ENCODE data around the gene ADAMTS12.
A peak's percentile ranks its signal among the peaks of the same experiment; 100 is the strongest.
"Not testable (repeated sequence)": the region's sequence is repeated elsewhere in the genome, so short reads cannot be mapped to it uniquely, and the experiment has no call there.

The ADAMTS12 gene

DNA sequence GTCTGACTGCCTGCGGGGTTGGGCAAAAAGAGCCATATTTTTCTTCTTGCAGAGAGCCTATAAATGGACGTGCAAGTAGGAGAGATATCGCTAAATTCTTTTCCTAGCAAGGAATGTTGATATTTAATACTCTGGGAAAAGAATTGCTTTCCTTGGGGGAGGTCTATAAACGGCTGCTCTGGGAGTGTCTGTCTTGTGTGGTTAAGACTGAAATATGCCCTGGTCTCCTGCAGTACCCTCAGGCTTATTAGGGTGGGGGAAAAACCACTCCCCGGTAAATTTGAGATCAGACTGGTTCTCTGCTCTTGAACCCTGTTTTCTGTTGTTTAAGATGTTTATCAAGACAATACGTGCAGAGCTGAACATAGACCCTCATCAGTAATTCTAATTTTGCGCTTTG is 14.5 kb upstream of the ADAMTS12 start:
- not testable (repeated sequence) for DNase-seq

GRCh38 chr5:33905381-33905780 is 13.6 kb upstream of the ADAMTS12 start:
- no peak for DNase-seq

DNA sequence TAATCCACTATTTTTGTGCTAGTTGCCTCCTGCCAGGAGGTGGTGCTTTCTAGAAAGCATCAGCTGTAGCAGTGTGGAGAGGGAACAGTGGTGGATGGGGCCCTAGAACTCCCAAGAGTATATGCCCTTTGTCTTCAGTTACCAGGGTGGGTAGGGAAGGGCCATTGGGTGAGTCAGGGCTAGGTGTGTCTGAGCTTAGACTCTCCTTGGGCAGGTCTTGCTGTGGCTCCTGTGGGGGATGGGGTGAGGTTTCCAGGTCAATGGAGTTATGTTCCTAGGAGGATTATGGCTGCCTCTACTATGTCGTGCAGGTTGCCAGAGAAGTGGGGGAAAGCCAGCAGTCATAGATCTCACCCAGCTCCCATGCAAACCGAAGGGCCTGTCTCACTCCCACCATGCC is 11.3 kb upstream of the ADAMTS12 start:
- no peak for DNase-seq

DNA sequence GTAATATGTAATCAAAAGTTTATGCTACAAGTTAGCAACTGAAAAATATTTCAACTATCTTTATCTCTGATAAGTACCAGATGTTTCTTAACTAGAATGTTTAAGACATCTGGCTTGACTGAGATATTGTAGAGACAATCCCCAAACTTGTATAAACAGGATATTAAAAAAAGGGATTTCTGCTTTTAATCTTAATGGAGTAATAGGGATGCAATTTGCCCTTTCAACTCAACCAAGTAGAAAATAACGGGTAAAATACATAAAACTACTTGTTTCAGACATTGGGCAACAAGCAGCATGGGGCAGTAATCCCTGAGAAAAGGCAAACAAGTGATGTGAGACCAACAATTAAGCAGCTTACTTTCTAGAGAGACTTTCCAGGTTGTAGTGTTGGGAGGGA is 9.4 kb upstream of the ADAMTS12 start:
- no peak for DNase-seq

DNA sequence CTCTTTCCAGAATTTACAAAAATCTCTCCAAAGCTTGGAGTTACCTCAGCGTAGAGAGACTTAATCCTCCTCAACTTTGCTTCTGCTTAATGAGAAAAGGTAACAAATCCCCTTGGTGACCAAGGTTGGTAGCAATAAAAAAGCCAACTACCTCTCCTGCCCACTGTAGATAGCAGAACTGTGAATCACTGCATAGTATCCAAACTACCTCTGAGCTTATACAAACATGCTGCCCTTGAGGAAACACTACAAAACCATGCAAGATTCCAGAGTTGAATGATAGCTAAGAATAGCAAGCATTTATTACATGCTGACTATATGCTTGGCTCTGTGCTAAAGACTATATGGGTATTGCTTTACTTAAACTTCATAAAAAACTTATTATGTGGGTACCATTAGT is 2.8 kb upstream of the ADAMTS12 start:
- no peak for DNase-seq

DNA sequence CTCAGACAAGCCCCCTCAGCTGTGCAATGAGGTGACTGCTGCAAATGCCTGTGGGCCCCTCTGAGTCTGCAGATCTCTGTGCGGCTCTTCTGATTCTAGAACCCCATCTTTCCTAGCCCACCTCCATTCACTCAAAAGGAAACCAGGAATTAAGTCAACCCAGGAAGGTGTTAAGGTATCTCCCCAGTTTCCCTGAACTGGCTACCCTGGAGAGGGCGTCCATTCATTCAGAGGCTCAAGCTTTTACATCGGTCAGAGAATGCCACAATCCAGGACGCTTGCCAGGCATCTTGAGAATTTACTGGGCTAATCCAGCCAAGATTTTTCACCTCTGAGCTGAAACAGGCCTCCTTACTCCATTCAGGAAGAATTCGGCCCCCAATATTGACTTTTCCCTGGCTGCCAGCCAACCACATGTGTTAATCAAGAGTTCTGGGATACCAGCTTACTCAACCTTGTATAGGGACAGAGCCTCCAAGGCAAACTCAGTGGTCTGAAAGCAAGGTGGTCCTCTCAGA is 889 bp upstream of the ADAMTS12 start:
- DNase-seq, result no peak

DNA sequence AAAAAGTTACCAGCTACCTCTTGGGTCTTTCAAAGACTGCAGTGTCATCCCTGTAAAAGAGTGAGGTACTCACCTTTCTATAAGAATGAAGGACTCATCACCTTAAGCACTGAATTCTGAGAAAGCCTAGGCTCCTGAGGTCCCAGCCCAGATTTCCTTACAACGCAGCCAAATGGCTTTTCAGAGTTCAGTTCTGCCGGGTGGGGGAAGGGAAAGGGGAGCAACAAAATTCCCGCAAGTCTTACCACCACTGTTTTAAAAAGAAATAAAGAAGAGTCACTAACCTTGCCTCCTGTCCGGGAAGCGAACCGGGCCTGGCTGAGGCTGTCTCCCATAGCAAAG is 373 bp downstream of the ADAMTS12 start:
- DNase-seq, result no peak

DNA sequence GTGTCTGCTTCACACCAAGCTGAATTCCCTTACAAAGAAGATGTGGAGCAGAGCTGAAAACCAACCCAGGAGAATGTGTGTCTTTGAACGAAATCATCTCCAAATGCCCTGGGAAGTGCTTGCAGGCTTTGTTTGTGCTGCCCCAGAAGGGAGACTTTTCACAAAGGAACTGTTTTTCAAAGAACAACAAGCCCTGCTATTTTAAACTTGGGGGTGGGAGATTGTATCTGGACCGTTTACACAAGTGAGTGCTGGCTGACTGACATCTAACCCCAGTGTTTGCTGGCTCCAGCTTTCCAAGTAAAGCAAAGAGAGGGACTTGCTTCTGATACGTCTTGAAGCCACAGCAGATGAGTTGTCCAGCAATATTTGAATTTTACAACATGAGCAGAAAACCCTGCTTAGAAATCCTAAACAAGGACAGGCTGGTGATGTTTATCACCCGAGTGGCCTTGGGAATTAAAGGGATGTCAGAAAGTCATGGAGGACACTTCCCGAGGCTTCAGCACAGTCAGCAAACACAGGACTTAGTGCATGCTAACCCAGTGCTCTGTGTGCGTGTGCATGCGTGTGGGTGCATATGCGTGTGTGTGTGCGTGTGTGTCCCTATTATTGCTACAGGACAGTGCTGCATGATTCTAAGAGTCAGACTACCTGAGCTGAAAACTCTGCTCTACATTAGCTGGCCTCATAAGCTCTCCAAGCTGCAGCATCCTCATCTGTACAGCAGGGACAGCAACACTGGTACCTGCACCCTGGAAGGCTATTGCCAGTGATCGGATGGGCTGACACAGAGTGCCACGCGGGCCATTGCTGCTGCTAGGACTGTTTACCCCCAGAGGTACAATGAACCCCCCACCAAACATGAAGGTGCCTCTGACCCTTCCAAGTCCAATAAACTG is 1.4 kb downstream of the ADAMTS12 start:
- DNase-seq, result no peak

- no peak for DNase-seq
Observed at GRCh38 chr5:33888587-33888986, 3.2 kb downstream of the ADAMTS12 start.

DNA sequence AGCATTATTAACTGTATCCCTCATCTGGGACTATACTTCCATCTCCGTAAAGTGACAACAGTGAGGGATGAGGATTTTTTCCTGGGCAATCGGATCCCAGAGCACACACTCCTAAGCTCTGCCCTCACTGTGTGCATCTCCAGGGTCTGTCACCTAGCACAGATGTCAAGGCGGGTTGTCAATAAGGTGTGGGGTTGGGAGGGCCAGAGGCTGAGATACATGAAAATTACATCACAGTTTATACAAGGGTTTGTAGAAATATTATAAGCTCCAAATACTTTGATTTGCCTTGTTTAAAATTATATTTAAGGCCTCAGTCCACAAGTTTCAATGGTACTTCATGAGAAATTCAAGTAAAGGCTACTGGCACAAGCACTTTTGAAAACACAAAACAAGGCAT is 4.5 kb downstream of the ADAMTS12 start:
- DNase-seq, result no peak

GRCh38 chr5:33886283-33886682 is 5.5 kb downstream of the ADAMTS12 start:
- DNase-seq, result no peak

DNA sequence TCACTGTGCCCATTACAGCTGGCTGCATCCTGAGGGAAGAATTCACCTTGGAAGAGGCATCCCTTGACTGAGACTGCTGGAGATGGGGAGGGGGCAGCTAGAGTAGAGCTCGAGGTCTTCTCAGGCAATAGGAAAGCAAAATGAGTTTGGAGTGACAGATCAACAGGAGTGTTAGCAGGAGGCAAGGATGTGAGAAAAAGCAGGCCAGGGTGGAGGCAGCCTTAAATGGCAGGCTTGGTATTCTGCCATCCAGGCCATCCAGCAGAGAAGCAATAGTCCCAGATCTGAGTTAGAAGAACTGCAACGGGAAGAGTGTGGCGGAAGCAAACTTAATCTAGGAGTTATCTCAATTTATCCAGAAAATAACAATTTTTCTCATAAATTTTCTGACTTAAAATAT is 6.1 kb downstream of the ADAMTS12 start:
- DNase-seq, result no peak

DNA sequence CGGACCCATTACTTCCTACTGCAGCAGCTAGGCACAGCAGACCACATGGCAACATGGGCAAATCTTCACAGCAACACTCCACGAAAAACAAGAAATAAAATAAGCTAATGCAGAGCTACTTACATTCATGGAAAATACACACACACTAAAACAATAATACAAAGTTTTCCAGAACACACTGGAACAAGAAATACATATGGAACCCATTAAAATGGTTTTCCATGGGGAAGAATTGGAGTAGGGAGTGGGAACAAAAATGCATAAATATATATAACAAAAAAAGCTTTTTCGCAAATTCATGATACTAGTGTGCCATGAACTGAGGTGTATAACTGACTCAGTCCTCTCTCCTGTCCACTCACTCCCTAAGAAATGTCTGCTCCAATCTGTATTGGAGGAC is 8.3 kb downstream of the ADAMTS12 start:
- DNase-seq, result no peak

DNA sequence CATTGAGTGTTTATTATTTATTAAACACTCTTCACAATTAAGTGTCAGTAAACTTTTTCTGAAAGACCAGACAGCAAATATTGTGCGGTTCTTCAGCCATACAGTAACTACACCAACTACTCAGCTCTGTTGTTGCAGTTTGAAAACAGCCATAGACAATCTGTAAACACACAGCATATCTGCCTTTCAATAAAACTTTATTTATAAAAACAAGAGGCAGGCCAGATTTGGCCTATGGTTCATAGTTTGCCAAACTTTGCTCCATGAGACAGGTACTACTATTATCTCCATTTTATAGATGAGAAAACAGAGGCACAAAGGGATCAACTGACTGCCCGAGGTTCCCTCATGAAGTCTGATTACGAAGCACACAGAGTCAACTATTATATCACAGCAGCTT is 11.5 kb downstream of the ADAMTS12 start:
- DNase-seq, result no peak

GRCh38 chr5:33877449-33877848 is 14.3 kb downstream of the ADAMTS12 start:
- DNase-seq, result no peak

DNA sequence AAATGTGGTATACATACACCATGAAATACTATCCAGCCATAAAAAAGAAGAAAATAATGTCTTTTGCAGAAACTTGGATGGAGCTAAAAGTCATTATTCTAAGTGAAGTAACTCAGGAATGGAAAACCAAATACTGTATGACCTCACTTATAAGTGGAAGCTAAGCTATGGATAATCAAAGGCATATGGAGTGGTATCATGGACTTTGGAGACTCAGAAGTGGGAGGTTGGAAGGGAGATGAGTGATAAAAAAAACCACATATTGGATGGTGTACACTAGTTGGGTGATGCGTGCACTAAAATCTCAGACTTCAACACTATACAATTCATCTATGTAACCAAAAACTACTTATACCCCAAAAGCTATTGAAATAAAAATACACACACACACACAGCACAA is 24.5 kb downstream of the ADAMTS12 start:
- no peak for DNase-seq

GRCh38 chr5:33859177-33859576 is 32.6 kb downstream of the ADAMTS12 start:
- not testable (repeated sequence) for DNase-seq

DNA sequence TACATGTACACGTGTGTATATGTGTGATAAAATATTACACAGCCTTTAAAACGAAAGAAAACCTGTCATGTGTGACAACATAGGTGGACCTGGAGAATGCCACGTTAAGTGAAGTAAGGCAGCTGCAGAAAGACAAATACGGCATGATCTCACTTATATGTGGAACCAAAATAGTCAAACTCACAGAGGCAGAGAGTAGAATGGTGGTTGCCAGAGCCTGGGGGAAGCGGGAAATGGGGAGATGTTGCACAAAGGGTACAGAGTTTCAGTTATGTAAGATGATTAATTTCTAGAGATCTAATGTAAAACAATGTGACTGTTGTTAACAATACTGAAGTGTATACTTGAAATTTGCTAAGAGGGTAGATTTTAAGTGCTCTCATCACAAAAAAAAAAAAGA is 34.8 kb downstream of the ADAMTS12 start:
- no peak for DNase-seq

GRCh38 chr5:33855396-33855795 is 36.4 kb downstream of the ADAMTS12 start:
- DNase-seq, result no peak

- no peak for DNase-seq
Observed at GRCh38 chr5:33854733-33855151, 37.0 kb downstream of the ADAMTS12 start.

GRCh38 chr5:33852837-33853236 is 39.0 kb downstream of the ADAMTS12 start:
- DNase-seq, result no peak

GRCh38 chr5:33852319-33852718 is 39.5 kb downstream of the ADAMTS12 start:
- no peak for DNase-seq

GRCh38 chr5:33850100-33850594 is 41.6 kb downstream of the ADAMTS12 start:
- DNase-seq, result peak in 3 of 4 experiments; percentile 4 to 9 (median 6)

DNA sequence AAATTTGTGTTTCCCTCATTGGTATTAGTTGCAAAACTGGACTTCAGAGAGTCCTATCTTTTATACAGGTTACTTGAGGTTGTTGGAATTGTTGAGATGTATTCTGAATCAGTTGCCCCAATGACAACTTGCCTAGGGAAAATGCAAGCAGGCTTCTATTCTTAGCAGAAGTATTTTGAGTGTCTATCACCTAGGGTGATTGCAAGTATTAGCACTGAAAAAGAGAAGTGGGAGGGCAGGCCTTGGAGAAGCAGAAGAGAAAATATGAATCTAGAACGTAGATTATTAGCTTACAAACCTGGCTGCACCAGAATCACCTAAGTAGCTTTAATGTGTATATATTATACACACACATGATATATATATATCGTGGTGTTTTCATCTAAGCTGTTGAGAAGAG is 43.2 kb downstream of the ADAMTS12 start:
- DNase-seq, result no peak
